ENCODE measurements around the gene CHST14.

DNA sequence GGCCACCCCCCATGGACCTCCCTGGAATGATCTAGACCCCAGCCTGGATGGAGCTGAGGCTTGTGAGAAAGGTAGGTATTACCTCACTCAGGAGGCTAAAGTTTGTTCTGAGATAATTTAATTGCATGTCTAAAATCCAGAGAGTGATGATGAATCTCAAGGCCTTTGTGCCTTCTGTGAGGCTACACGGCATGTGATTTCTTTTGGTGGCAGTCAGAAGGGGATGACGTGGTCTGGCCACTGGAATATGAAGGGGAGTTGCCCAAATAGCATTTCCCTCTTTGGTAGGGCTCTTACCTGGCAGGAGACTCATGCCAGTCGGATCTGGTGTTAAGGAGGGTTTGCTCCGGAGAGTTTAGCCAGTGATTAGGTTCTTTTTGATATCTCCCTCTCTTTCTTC lies 27.5 kb upstream of the CHST14 start:
- no peak for TF ChIP-seq POLR2AphosphoS5 (IDR thresholded peaks at IDR 0.05; ENCODE audit: low read depth, low read length)
- TF ChIP-seq POLR2A (IDR thresholded peaks at IDR 0.05; ENCODE audit: low read depth, low read length) = no peak
- TF ChIP-seq TAF1 (IDR thresholded peaks at IDR 0.05; ENCODE audit: low read depth, low read length) = no peak
- TF ChIP-seq POU2F2 (IDR thresholded peaks at IDR 0.05; ENCODE audit: low read depth, low read length) = no peak
